DOHH2 (cell line): ENCODE results near the gene ZNF593.

Experiments used
- H3F3A ChIP-seq: fragments of 200-600 bp; sonication (generic), shearing (Covaris generic); 2 replicates; pipeline ENCODE4 v1.6.0; 2016; ENCODE audit warnings: antibody characterized with exemption, mild to moderate bottlenecking; ENCODE audit not compliant: control insufficient read depth, insufficient read depth
- H3K27ac ChIP-seq: fragments of 200-600 bp; sonication (generic); 2 replicates; pipeline ENCODE4 v1.5.1; 2014; ENCODE audit warnings: low read depth, mild to moderate bottlenecking, low read length, moderate library complexity
- H3K27me3 ChIP-seq: fragments of 200-600 bp; sonication (generic); 2 replicates; pipeline ENCODE4 v1.6.1; 2014; ENCODE audit warnings: mild to moderate bottlenecking, low read length, mixed read lengths; ENCODE audit not compliant: control insufficient read depth
- H3K36me3 ChIP-seq: fragments of 200-600 bp; sonication (generic); 2 replicates; pipeline ENCODE4 v1.6.1; 2014; ENCODE audit warnings: mild to moderate bottlenecking, low read length, moderate library complexity, mixed read lengths; ENCODE audit not compliant: control insufficient read depth
- H3K4me1 ChIP-seq: fragments of 200-600 bp; sonication (generic); 2 replicates; pipeline ENCODE4 v1.6.1; 2014; ENCODE audit warnings: mild to moderate bottlenecking, low read length, mixed read lengths; ENCODE audit not compliant: control insufficient read depth
- H3K4me2 ChIP-seq: fragments of 200-600 bp; sonication (generic); 2 replicates; pipeline ENCODE4 v1.6.0; 2014; ENCODE audit warnings: mild to moderate bottlenecking, low read length, moderate library complexity
- H3K4me3 ChIP-seq: fragments of 200-600 bp; sonication (generic); 2 replicates; pipeline ENCODE4 v1.5.1; 2014; ENCODE audit warnings: mild to moderate bottlenecking, low read length, mixed read lengths
- H3K79me2 ChIP-seq: fragments of 200-600 bp; sonication (generic); 2 replicates; pipeline ENCODE4 v1.6.1; 2014; ENCODE audit warnings: mild to moderate bottlenecking, low read length, mixed read lengths; ENCODE audit not compliant: control insufficient read depth
- H3K9me2 ChIP-seq: fragments of 200-600 bp; sonication (generic); replicated peaks from 2 replicates; pipeline ENCODE4 v1.6.1; 2014; ENCODE audit warnings: mild to moderate bottlenecking, low read length, mixed read lengths; ENCODE audit not compliant: control insufficient read depth
- H3K9me3 ChIP-seq: fragments of 200-600 bp; sonication (generic); 2 replicates; pipeline ENCODE4 v1.6.1; 2014; ENCODE audit warnings: antibody characterized with exemption, low read length, mixed read lengths; ENCODE audit not compliant: control insufficient read depth, insufficient read depth
- H4K20me1 ChIP-seq: fragments of 200-600 bp; sonication (generic); 2 replicates; pipeline ENCODE4 v1.6.0; 2014; ENCODE audit warnings: low read depth, mild to moderate bottlenecking, antibody characterized with exemption, low read length, moderate library complexity; ENCODE audit not compliant: control insufficient read depth, insufficient read depth
- EZH2phosphoT487 ChIP-seq: fragments of 200-600 bp; sonication (generic); IDR thresholded peaks from 2 replicates; pipeline ENCODE4 v1.6.1; 2017; ENCODE audit warnings: borderline replicate concordance, mild to moderate bottlenecking, antibody characterized with exemption, low read length, moderate library complexity, mixed read lengths
- TF ChIP-seq, protein P1 (sequence below): fragments of 200-600 bp; sonication (generic); IDR thresholded peaks from one replicate; pipeline ENCODE4 v1.5.1; 2014; ENCODE audit warnings: antibody characterized with exemption, mild to moderate bottlenecking, low read depth, low read length; ENCODE audit not compliant: poor library complexity, severe bottlenecking

The ZNF593 gene

DNA sequence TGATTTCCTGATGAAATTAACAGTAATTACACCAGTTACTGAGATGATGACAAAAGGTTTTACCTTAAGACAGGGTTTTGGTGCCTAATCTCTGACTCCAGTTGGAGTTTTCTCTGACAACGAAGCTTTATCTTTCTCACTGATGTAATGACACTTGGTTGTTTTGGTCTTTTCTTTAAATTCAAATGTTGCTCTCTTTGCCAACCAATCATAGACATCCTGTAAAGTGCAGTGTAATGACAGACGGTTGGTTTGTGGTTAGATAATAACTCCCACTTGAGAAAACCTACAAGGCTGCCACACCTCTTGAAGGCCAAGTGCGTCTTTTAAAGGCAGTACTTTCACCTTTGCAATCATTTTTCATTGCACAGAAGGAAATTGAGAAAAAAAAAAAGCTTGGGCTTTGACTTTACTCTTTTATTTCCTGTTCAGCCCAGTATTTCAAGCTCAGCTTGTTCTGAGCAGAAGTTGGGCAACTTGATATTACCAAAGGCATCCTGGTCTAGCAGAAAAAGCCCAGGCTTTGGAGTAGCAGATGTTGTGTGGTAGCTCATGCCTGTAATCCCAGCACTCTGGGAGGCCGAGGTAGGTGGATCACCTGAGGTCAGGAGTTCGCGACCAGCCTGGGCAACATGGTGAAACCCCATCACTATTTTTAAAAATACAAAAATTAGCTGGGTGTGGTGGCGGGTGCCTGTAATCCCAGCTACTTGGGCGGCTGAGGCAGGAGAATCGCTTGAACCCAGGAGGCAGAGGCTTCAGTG is 43.2 kb upstream of the ZNF593 start:
- Histone ChIP-seq H3K79me2 (peaks cover 7% of the 10 kb centered on the region), H3K4me2 (peak overlapping the region; percentile 72), H3K9me2 (no peaks in the 10 kb centered on the region), H3F3A (peaks cover 15% of the 10 kb centered on the region), H3K9me3 (no peaks in the 10 kb centered on the region), H3K27ac (peak overlapping the region; percentile 70), H3K4me1 (peaks cover 31% of the 10 kb centered on the region), H4K20me1 (no peaks in the 10 kb centered on the region), H3K36me3 (peaks cover 28% of the 10 kb centered on the region), H3K27me3 (no peaks in the 10 kb centered on the region), H3K4me3 (peak overlapping the region; percentile 54)
- no peak for TF ChIP-seq EZH2phosphoT487
- TF ChIP-seq, protein P1, sequence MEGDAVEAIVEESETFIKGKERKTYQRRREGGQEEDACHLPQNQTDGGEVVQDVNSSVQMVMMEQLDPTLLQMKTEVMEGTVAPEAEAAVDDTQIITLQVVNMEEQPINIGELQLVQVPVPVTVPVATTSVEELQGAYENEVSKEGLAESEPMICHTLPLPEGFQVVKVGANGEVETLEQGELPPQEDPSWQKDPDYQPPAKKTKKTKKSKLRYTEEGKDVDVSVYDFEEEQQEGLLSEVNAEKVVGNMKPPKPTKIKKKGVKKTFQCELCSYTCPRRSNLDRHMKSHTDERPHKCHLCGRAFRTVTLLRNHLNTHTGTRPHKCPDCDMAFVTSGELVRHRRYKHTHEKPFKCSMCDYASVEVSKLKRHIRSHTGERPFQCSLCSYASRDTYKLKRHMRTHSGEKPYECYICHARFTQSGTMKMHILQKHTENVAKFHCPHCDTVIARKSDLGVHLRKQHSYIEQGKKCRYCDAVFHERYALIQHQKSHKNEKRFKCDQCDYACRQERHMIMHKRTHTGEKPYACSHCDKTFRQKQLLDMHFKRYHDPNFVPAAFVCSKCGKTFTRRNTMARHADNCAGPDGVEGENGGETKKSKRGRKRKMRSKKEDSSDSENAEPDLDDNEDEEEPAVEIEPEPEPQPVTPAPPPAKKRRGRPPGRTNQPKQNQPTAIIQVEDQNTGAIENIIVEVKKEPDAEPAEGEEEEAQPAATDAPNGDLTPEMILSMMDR, result no peak

DNA sequence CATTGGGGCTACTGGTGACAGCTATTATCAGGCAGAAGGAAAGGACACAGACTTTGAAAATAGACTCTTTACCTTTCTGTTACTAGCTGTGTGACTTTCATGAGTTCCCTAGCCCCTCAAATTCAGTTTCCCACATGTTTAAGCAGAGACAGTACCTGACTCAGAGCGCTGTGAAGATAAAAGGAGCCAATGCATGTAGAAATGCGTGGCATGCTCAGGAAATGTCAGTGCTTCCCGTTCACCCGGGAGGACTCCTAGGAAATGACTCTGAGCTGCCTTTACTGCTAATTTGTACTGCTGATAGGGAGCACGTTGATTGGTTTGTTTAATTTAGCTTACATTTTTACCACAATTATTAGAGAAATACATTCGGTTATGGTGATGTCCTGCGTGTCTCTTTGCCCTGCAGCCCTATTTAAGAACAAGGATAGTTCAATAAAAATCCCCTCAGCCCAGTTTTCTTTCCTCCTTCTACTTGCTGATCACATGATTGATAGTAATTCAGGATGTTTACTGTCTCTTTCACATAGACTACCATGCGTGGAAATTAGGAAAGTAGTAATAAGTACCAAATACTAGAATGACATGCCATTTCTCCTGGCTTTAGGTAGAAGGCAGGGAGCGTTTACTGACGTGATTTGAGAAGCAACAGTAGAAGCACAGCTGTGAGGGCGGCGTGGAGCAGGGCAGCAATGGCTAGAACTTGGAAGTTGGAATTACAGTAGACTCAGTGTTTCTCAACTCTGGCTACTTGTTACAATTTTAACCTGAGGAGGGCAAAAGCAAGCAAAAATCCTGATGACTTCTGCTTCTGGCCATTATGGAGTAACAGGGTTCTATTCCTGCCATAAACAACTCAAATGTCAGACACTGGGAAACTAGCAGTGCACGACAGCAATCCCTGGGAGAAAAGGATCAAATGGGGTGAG is 42.2 kb upstream of the ZNF593 start:
- no peaks in the 10 kb centered on the region for H4K20me1 ChIP-seq
- H3F3A ChIP-seq, result peaks cover 15% of the 10 kb centered on the region
- H3K4me1 ChIP-seq, result peaks cover 32% of the 10 kb centered on the region
- H3K4me3 ChIP-seq, result peak overlapping the region; percentile 9; the same call in 1 of the 2 replicates
- peak overlapping the region; percentile 72 for H3K4me2 ChIP-seq
- peaks cover 19% of the 10 kb centered on the region for H3K36me3 ChIP-seq
- H3K79me2 ChIP-seq, result peaks cover 7% of the 10 kb centered on the region; the same call in 1 of the 2 replicates
- H3K27ac ChIP-seq, result no peak overlapping the region
- TF ChIP-seq, protein P1, result no peak
- no peak for TF ChIP-seq EZH2phosphoT487
- H3K9me2 ChIP-seq, result no peaks in the 10 kb centered on the region
- no peaks in the 10 kb centered on the region for H3K9me3 ChIP-seq
- H3K27me3 ChIP-seq, result no peaks in the 10 kb centered on the region

DNA sequence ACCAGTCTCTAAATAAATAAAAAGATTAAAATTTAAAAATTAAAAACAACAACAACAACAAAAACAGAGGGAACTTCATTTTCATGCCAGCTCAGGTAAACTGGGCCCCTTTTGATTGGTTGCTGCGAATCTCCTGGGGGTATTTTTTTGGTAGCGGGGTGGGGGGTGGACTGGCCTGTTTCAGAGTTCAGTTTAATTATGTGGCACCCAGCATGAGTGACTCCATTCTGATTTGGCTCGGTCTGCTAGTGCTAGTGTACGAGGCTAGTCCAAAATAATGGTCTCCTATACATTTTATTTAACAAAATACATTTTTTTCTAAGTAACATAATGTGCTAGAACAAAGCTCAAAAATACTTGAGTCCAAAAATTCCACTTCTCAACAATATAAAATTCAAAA is 39.9 kb upstream of the ZNF593 start:
- TF ChIP-seq, protein P1, result no peak

More for the DNA sequence above, 39.9 kb upstream of the ZNF593 start:
- Histone ChIP-seq H3K79me2 (peaks cover 2% of the 10 kb centered on the region; the same call in 1 of the 2 replicates), H3K4me3 (no peak overlapping the region), H4K20me1 (no peaks in the 10 kb centered on the region), H3K4me1 (peaks cover 34% of the 10 kb centered on the region), H3K27me3 (no peaks in the 10 kb centered on the region), H3K27ac (no peak overlapping the region), H3K9me3 (no peaks in the 10 kb centered on the region), H3K36me3 (peaks cover 3% of the 10 kb centered on the region), H3K9me2 (no peaks in the 10 kb centered on the region), H3F3A (peaks cover 15% of the 10 kb centered on the region), H3K4me2 (no peak overlapping the region)
